ENCODE data around the gene CREB1. TPM values are rescaled to one million over a fixed set of nuclear protein-coding genes. Genes with fewer than 3 reads are reported as not detected.
"Not testable (repeated sequence)": the region's sequence is repeated elsewhere in the genome, so short reads cannot be mapped to it uniquely, and the experiment has no call there.

Gene CREB1
- total RNA-seq, 1 donor from 2014 or later = 83.9 TPM

- intact Hi-C loops (cut with DNase I) = no loop called here
- no peak for DNase-seq (ENCODE audit: low spot score)
- no peak for ATAC-seq
Measured at GRCh38 chr2:207632575-207633493, 103.1 kb downstream of the CREB1 start.

- intact Hi-C loops (cut with DNase I) = no loop called here
- no peak for DNase-seq (ENCODE audit: low spot score)
Measured at GRCh38 chr2:207633686-207634085, 103.9 kb downstream of the CREB1 start.

GRCh38 chr2:207635468-207636200 is 105.9 kb downstream of the CREB1 start:
- ATAC-seq (no peak), DNase-seq (ENCODE audit: low spot score) (no peak)
- intact Hi-C loops (cut with DNase I) = no loop called here

More at GRCh38 chr2:207633686-207634085, 103.9 kb downstream of the CREB1 start:
- no peak for ATAC-seq

- intact Hi-C loops (cut with DNase I); ATAC-seq; DNase-seq (ENCODE audit: low spot score): not testable (repeated sequence)
Measured at GRCh38 chr2:207639288-207639687, 109.5 kb downstream of the CREB1 start.

GRCh38 chr2:207640160-207640559 is 110.4 kb downstream of the CREB1 start:
- ATAC-seq (no peak), DNase-seq (ENCODE audit: low spot score) (no peak)
- intact Hi-C loops (cut with DNase I) = no loop called here

DNA sequence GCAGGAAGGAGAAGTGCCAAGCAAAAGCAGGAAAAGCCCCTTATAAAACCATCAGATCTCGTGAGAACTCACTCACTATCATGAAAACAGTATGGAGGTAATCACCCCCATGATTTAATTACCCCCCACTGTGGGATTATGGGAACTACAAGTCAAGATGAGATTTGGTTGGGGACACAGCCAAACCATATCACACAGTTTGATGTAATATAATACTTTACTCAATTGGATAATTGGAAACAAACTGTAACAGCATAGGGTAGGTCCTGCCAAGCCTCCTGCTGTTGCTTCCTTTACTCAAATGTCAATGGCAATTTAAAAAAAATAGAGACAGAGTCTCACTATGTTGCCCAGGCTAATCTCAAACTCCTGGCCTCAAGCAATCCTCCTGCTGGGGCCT is 110.9 kb downstream of the CREB1 start:
- DNase-seq (ENCODE audit: low spot score) (no peak), ATAC-seq (no peak)
- intact Hi-C loops (cut with DNase I) = no loop called here

- intact Hi-C loops (cut with DNase I) = no loop called here
- ATAC-seq = no peak
Measured at GRCh38 chr2:207643892-207644291, 114.1 kb downstream of the CREB1 start.

DNA sequence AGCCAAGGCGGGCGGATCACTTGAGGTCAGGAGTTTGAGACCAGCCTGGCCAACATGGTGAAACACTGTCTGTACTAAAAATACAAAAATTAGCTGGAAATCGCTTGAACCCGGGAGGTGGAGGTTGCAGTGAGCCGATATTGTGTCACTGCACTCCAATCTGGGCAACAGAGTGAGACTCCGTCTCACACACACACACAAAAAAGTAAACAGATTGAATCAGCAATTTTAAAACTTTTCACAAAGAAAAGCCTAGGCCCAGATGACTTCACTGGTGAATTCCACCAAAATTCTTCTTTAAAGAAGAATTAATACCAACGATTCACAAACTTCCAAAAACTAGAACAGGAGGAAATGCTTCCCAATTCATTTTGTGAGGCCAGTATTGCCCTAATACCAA is 116.8 kb downstream of the CREB1 start:
- ATAC-seq; DNase-seq (ENCODE audit: low spot score); intact Hi-C loops (cut with DNase I): not testable (repeated sequence)

More at GRCh38 chr2:207643892-207644291, 114.1 kb downstream of the CREB1 start:
- DNase-seq (ENCODE audit: low spot score) = no peak

Other genes starting within 250 kb of the CREB1 start
- 13.7 TPM for gene METTL21A, start 95.4 kb downstream of the CREB1 start, total RNA-seq
- gene CCNYL1, start 181.7 kb downstream of the CREB1 start, total RNA-seq = 19.3 TPM
- gene FZD5, start 239.9 kb downstream of the CREB1 start, total RNA-seq = 6.3 TPM